HG03571 (cell line): ENCODE measurements around the gene LURAP1L.

Experiments
- ATAC-seq: cut with Tn5 transposase; IDR thresholded peaks from one replicate; pipeline ENCODE4 v1.9.1; 2021; ENCODE audit not compliant: unreplicated experiment

The LURAP1L gene, protein sequence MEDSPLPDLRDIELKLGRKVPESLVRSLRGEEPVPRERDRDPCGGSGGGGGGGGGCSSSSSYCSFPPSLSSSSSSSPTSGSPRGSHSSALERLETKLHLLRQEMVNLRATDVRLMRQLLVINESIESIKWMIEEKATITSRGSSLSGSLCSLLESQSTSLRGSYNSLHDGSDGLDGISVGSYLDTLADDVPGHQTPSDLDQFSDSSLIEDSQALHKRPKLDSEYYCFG

DNA sequence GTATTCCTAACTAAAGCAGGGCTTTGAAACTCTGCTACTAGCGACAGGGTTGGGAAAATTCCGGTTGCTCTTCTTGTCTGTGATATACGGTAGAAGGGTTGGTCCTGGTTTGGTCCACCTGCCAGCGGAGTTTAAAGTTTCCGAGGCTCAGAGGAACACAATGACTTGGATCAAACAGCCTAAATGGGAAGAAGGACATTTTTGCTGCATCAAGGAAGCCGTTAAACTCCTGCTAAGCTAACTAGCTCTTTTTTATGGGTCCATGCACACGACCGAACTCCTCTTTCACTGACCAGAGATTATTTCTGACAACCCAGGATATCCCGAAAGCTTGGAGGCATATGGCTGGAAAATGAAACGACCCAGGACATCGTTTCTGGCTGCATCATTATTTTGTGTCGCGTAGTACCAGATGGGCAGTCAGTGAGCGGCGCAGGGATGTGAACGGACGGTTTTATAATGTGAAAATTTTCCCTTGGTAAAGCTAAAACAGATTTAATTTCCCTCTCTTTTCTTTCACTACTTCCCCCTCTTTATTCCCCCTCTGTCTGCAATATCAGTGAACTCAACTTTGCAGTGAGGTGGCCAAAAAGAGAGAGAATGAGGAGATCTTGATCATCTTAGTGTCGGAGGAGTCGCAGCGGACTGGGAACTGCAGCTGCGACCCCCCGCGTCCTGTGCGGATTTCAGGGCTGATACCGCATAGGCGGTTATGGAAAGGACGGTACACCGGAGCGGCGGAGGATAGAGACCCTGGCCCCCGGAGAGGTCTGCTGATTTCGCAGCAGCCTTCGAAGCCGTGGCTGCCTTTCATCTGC lies at the start of gene LURAP1L:
TSS of gene LURAP1L (plus strand) at position 160 of the 818 bp plus-strand sequence. CDS start 696 bp downstream, outside the sequence.
- no peak for ATAC-seq

DNA sequence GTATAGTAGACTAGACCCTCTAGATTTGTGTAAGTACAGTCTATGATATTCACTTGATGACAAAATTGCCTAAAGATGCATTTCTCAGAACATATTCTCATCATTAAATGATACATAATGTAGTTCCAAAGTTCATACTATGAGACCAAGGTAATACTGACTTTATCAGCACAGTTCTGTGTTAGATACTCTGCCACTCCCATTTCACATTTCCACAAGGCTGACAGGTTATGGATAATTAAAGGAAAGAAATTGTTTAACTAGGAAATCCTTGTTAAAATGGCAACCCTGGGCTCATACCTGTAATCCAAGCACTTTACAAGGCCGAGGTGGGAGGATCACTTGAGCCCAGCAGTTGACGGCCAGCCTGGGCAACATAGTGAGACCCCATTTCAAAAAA lies 48.0 kb upstream of the LURAP1L start:
- no peak for ATAC-seq

- no peak for ATAC-seq
Measured at GRCh38 chr9:12730198-12730597, 44.6 kb upstream of the LURAP1L start.

DNA sequence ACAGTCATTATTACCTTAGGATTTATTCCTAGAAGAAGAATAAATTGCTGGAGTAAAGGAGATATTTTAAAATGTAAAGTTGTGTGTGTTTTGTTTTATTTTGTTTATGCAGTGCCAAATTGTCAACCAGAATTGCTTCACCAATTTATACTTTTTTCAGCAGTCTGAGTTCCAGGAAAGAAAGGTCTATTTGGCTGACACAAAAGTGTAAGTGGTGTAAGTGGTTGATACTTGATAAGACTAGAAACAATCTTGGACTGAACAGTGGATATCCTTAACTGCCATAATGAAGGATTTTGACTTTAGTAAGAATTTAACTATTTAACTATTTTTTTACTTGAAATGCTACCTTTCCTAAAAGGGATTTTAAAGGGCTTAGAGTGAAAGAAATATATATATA lies 43.9 kb upstream of the LURAP1L start:
- ATAC-seq: no peak

GRCh38 chr9:12732971-12733370 lies 41.8 kb upstream of the LURAP1L start:
- no peak for ATAC-seq

DNA sequence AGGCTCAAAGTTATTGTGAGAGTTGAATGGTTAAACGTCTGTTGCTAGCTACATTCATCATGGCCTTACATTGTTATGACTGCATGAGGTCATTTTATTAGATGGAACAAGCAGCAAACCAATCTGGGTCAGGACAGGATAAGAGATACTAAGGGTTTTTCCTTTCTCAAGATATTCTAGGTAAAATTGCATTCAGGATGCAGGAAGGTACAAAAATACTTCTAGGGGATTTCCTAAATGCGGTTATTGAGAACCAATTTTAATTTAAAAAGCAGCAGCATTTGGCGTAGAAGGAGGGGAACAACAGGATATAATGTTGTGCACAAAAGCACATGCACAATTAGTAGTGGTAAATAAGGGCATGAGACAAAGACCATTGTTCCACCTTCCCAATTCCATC lies 39.2 kb upstream of the LURAP1L start:
- no peak for ATAC-seq

DNA sequence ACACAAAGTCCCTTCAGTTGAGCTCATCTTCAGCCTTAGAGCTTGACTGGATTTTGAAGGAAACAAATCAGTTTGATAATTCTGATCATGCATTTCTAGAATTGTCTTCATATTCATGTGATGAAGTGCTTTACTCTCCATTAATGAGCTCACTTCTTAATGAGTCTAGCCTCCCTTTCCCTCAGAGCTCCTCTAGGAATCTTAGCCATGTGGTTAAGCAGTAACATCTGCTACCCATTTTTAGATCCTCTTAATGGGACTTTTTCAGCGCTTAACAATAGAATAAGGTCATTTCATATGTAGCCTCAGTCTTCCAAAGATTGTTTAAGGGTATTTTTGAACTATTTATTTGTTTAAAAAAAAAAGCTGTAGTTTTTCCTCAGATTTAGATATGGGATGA lies 36.9 kb upstream of the LURAP1L start:
- no peak for ATAC-seq

- no peak for ATAC-seq
Measured at GRCh38 chr9:12739014-12739652, 35.7 kb upstream of the LURAP1L start.

DNA sequence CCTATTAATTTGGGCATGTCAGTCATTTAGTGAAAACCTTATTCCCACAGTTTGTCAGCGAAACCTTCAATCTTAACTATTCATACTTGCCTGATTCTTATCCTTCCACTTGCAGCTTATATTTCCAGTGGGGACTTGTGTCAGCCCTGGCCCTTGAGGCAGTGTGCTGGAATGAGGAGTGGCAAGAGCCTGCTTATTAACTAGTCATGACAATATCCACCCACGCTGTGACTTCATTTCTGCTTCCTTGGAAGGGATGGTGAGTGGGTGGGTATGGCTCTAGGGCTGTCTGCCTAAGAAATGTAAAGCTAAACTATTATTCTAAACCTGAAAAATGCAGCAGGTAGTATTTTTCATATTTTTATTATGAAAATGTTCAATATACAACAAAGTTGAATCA lies 34.0 kb upstream of the LURAP1L start:
- no peak for ATAC-seq

DNA sequence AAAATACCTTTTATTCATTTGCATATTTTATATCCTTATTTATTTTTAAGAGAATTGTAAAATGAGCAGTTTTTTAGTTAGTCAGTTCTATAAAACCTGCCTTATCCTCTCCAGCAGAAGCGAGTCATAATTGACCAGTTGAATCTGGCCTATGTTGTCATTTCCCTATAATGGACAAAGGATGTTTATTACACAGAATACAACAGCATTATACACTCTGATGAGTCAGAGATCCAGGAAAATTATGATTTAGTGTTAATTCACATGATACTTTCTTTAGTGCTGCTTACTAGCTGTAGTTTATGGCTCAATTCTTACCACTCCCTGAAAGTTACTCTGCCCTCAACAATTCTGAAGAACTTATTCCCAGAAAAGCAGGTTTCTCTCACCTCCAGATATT lies 26.8 kb upstream of the LURAP1L start:
- ATAC-seq: no peak

DNA sequence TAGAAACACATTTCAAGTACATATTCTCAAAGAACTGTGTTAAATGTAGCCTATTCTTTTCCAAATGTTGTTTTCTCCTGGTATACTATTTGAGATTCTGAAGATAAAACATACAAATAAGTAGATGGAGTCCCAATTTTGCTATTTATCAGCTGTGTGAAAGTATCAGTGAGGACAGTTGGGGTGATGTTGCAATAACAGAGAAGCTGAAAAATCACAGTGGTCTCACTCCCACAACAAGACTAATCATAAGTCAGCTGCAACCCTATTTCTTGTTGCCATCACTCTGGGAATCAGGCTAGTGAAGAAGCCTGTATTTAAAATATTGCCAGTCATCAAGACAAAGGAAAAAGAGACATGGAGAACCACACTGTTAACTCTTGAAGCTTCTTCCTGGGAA lies 25.9 kb upstream of the LURAP1L start:
- no peak for ATAC-seq

DNA sequence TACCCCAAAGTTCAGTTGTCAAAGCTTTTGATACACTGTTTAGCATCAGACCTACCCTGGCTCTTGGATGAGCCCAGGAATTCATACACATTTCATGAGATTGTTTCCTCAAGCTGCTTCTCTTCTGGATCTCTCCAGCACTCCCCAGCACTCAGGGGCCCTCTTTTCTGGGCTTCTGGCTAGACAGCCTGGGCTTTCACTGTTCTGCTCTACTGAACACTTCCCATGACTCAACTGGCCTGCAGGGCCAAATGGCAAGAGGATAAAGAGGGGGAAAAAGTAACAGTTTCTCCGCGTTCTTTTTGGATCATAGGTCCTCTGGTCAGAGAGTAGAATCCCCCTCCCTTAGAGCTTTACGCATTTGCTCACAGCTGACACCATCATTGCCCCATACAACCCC lies 20.9 kb upstream of the LURAP1L start:
- ATAC-seq: no peak

DNA sequence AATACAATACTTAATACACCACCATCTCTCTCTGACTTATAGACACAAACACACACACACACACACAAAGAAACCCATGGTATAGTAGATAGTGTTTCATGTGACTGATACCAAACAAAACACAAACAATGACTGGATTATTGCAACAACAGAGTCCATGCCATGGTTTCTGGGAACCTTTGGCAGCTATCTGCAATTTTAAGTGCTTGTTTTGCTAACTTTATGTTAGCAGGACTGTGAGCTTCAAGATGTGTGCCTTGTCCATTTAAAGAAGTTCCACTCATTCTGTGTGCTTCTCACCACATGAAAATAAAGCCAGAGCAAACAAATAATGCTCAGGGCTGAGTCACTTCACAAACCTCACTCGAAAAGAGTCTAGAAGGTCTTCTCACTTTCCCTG lies 15.1 kb upstream of the LURAP1L start:
- ATAC-seq: no peak

GRCh38 chr9:12760758-12761157 lies 14.1 kb upstream of the LURAP1L start:
- no peak for ATAC-seq

- no peak for ATAC-seq
Measured at GRCh38 chr9:12764150-12764549, 10.7 kb upstream of the LURAP1L start.

GRCh38 chr9:12765088-12765798 lies 9.6 kb upstream of the LURAP1L start:
- no peak for ATAC-seq

GRCh38 chr9:12766357-12766756 lies 8.5 kb upstream of the LURAP1L start:
- ATAC-seq: no peak

- no peak for ATAC-seq
Measured at GRCh38 chr9:12770261-12770660, 4.6 kb upstream of the LURAP1L start.

GRCh38 chr9:12771891-12772290 lies 2.9 kb upstream of the LURAP1L start:
- ATAC-seq: no peak

GRCh38 chr9:12773562-12773961 lies 1.3 kb upstream of the LURAP1L start:
- no peak for ATAC-seq

GRCh38 chr9:12775679-12776512 lies 1.1 kb downstream of the LURAP1L start:
- ATAC-seq: peak; percentile 48
